CD8-positive, alpha-beta memory T cell (primary cell): ENCODE measurements around the gene ERVV-1. TPM values are rescaled to one million over a fixed set of nuclear protein-coding genes. Genes with fewer than 3 reads are reported as not detected.

Experiments
- CTCF ChIA-PET: fragments of 350-600 bp; sonication (Branson Sonifier 250); formaldehyde crosslinking; loops from one replicate; lab custom pipeline; 2021; ENCODE audit warnings: antibody characterized with exemption; lab: Charles Lee
- POLR2A ChIA-PET: fragments of 350-600 bp; sonication (Branson Sonifier 250); formaldehyde crosslinking; loops from one replicate; lab custom pipeline; 2021; ENCODE audit warnings: antibody characterized with exemption; lab: Charles Lee
- DNase-seq, 5 donors: peaks; one replicate each; pipeline versions ENCODE4 v3.0.0 to v3.0.0-alpha.2; 2020 to 2022; ENCODE audit warnings: mixed read lengths in 1 of 5
- H3K27ac ChIP-seq: one replicate; pipeline ENCODE4 v1.7.0; 2013; ENCODE audit warnings: low read depth, mild to moderate bottlenecking, low read length, moderate library complexity
- H3K27me3 ChIP-seq: 2 replicates; pipeline ENCODE4 v1.7.0; 2013; ENCODE audit warnings: low read length, mild to moderate bottlenecking; ENCODE audit not compliant: insufficient read depth, poor library complexity, severe bottlenecking
- H3K36me3 ChIP-seq: 2 replicates; pipeline ENCODE4 v1.7.0; 2013; ENCODE audit warnings: mild to moderate bottlenecking, low read length, moderate library complexity; ENCODE audit not compliant: insufficient read depth
- H3K4me1 ChIP-seq: 2 replicates; pipeline ENCODE4 v1.7.0; 2013; ENCODE audit warnings: mild to moderate bottlenecking, low read length, moderate library complexity; ENCODE audit not compliant: insufficient read depth
- H3K4me3 ChIP-seq: 2 replicates; pipeline ENCODE4 v1.7.0; 2013; ENCODE audit warnings: mild to moderate bottlenecking, low read length
- H3K9me3 ChIP-seq: 2 replicates; pipeline ENCODE4 v1.7.0; 2013; ENCODE audit warnings: mild to moderate bottlenecking, low read length
- H3K27ac Mint-ChIP-seq, 8 donors: one replicate each; pipeline ENCODE4 v1.8.0; 2020 to 2021; ENCODE audit warnings: mixed read lengths in 8 of 8, mild to moderate bottlenecking in 6 of 8, inconsistent platforms in 3 of 8, moderate library complexity in 3 of 8
- H3K27me3 Mint-ChIP-seq, 2 donors: one replicate each; pipeline ENCODE4 v1.8.0; 2020 to 2021; ENCODE audit warnings: mixed read lengths in 2 of 2, mild to moderate bottlenecking in 1 of 2, moderate library complexity in 1 of 2
- H3K36me3 Mint-ChIP-seq, 3 donors: one replicate each; pipeline ENCODE4 v1.8.0; 2020 to 2021; ENCODE audit warnings: mixed read lengths in 3 of 3, inconsistent platforms in 1 of 3, mild to moderate bottlenecking in 1 of 3
- H3K4me1 Mint-ChIP-seq, 3 donors: one replicate each; pipeline ENCODE4 v1.8.0; 2020 to 2021; ENCODE audit warnings: mixed read lengths in 3 of 3, inconsistent platforms in 1 of 3, mild to moderate bottlenecking in 1 of 3
- H3K4me3 Mint-ChIP-seq, 7 donors: one replicate each; pipeline ENCODE4 v1.8.0; 2020 to 2021; ENCODE audit warnings: mixed read lengths in 7 of 7, mild to moderate bottlenecking in 6 of 7, moderate library complexity in 4 of 7, inconsistent platforms in 2 of 7
- H3K9me3 Mint-ChIP-seq, 5 donors: one replicate each; pipeline ENCODE4 v1.8.0; 2020 to 2022; ENCODE audit warnings: mixed read lengths in 5 of 5, mild to moderate bottlenecking in 3 of 5, moderate library complexity in 2 of 5, inconsistent platforms in 1 of 5
- polyA plus RNA-seq: library from polyadenylated mRNA; unstranded; fragments of 300-500 nt; fragmentation: Illumina TruSeq; gene quantifications from one replicate; pipeline ENCODE4 v1.2.3, GENCODE V29; 2021
- total RNA-seq, 2 experiments: library from RNA; stranded (reverse); gene quantifications; one replicate each; pipeline ENCODE4 v1.2.3, GENCODE V29; 2021

The ERVV-1 gene
- total and polyA plus RNA-seq, 3 experiments from 2014 or later: not detected

GRCh38 chr19:53057904-53058580, 44.3 kb downstream of the ERVV-1 start:
- ChIA-PET CTCF (no interaction called here), POLR2A (no interaction called here)
- Mint-ChIP-seq H3K4me3 (no peak overlapping the region), H3K4me1 (peaks cover 0 to 2% (median 0%) of the 10 kb centered on the region in 3 donors), H3K27me3 (peaks cover 0 to 13% of the 10 kb centered on the region in 2 donors), H3K36me3 (peaks cover 0 to 17% (median 7%) of the 10 kb centered on the region in 3 donors), H3K9me3 (peaks cover 23 to 83% (median 80%) of the 10 kb centered on the region in 5 donors), H3K27ac (no peak overlapping the region)
- peaks cover 34% of the 10 kb centered on the region for H3K9me3 ChIP-seq
- H3K27ac ChIP-seq: no peak overlapping the region
- H3K27me3 ChIP-seq: no peaks in the 10 kb centered on the region
- H3K36me3 ChIP-seq: no peaks in the 10 kb centered on the region
- no peaks in the 10 kb centered on the region for H3K4me1 ChIP-seq
- DNase-seq: no peak
- H3K4me3 ChIP-seq: no peak overlapping the region

Other genes starting within 250 kb of the ERVV-1 start
- gene ZNF600, start 227.1 kb upstream of the ERVV-1 start, total RNA-seq: 10 to 100 TPM; 20.8 to 22.4 TPM
- 28.1 TPM for gene ZNF600, start 227.1 kb upstream of the ERVV-1 start, polyA plus RNA-seq
- 10 to 100 TPM; 19.8 to 23.7 TPM for gene ZNF28, start 192.3 kb upstream of the ERVV-1 start, total RNA-seq
- gene ZNF28, start 192.3 kb upstream of the ERVV-1 start, polyA plus RNA-seq: 22.0 TPM
- 10 to 100 TPM; 14.7 to 15.8 TPM for gene ZNF468, start 156.3 kb upstream of the ERVV-1 start, total RNA-seq
- gene ZNF468, start 156.3 kb upstream of the ERVV-1 start, polyA plus RNA-seq: 26.5 TPM
- 1 to 10 TPM; 6.8 to 9.9 TPM for gene ZNF320, start 116.3 kb upstream of the ERVV-1 start, total RNA-seq
- 7.8 TPM for gene ZNF320, start 116.3 kb upstream of the ERVV-1 start, polyA plus RNA-seq
- gene ZNF888, start 90.5 kb upstream of the ERVV-1 start, total RNA-seq: 1 to 10 TPM; 3.9 to 4.4 TPM
- 2.5 TPM for gene ZNF888, start 90.5 kb upstream of the ERVV-1 start, polyA plus RNA-seq
- gene ZNF816, start 51.0 kb upstream of the ERVV-1 start, total RNA-seq: 10 to 100 TPM; 10.6 to 11.0 TPM
- gene ZNF816, start 51.0 kb upstream of the ERVV-1 start, polyA plus RNA-seq: 17.1 TPM
- gene ERVV-2, start 30.8 kb downstream of the ERVV-1 start, total RNA-seq: not detected
- gene ERVV-2, start 30.8 kb downstream of the ERVV-1 start, polyA plus RNA-seq: not detected
- 10 to 100 TPM; 20.9 to 22.3 TPM for gene ZNF160, start 89.5 kb downstream of the ERVV-1 start, total RNA-seq
- 23.8 TPM for gene ZNF160, start 89.5 kb downstream of the ERVV-1 start, polyA plus RNA-seq
- gene ZNF415, start 119.0 kb downstream of the ERVV-1 start, total RNA-seq: under 1 TPM; 0.22 to 0.66 TPM
- gene ZNF415, start 119.0 kb downstream of the ERVV-1 start, polyA plus RNA-seq: 1.4 TPM
- gene ZNF347, start 145.1 kb downstream of the ERVV-1 start, total RNA-seq: 1 to 10 TPM; 8.0 to 9.5 TPM
- gene ZNF347, start 145.1 kb downstream of the ERVV-1 start, polyA plus RNA-seq: 7.7 TPM
- gene ZNF665, start 179.4 kb downstream of the ERVV-1 start, total RNA-seq: 1 to 10 TPM; 5.0 to 5.6 TPM
- gene ZNF665, start 179.4 kb downstream of the ERVV-1 start, polyA plus RNA-seq: 8.7 TPM
- gene ZNF677, start 241.0 kb downstream of the ERVV-1 start, total RNA-seq: 1 to 10 TPM; 7.1 to 7.8 TPM
- gene ZNF677, start 241.0 kb downstream of the ERVV-1 start, polyA plus RNA-seq: 21.2 TPM
- not detected for gene VN1R2, start 244.4 kb downstream of the ERVV-1 start, total RNA-seq
- gene VN1R2, start 244.4 kb downstream of the ERVV-1 start, polyA plus RNA-seq: not detected